Measurements from ENCODE around the gene SDS. TPM values are rescaled to one million over a fixed set of nuclear protein-coding genes. Genes with fewer than 3 reads are reported as not detected.
A peak's percentile ranks its signal among the peaks of the same experiment; 100 is the strongest.

The SDS gene
- total RNA-seq, 2 donors from 2014 or later = not detected

- Mint-ChIP-seq H3K4me1 (ENCODE audit: low read depth) (no peaks in the 10 kb centered on the region), H3K4me3 (no peak overlapping the region), H3K27ac (no peak overlapping the region), H3K9me3 (no peaks in the 10 kb centered on the region), H3K36me3 (ENCODE audit: insufficient read depth in 2 of 2) (no peaks in the 10 kb centered on the region), H3K27me3 (ENCODE audit: low read depth) (peaks cover 6% of the 10 kb centered on the region)
- no peak for ATAC-seq (replicated peaks in 1 of 2)
- no peak for DNase-seq
These were observed 35.0 kb upstream of the SDS start for GRCh38 chr12:113438523-113439300.

- no peaks in the 10 kb centered on the region for H3K9me3 Mint-ChIP-seq
- H3K4me3 Mint-ChIP-seq = no peak overlapping the region
- ATAC-seq (replicated peaks in 1 of 2) (no peak), DNase-seq (no peak)
- H3K4me1 Mint-ChIP-seq (ENCODE audit: low read depth) = no peaks in the 10 kb centered on the region
- H3K27me3 Mint-ChIP-seq (ENCODE audit: low read depth) = peaks cover 6% of the 10 kb centered on the region
- H3K27ac Mint-ChIP-seq = no peak overlapping the region
- no peaks in the 10 kb centered on the region for H3K36me3 Mint-ChIP-seq (ENCODE audit: insufficient read depth in 2 of 2)
These were observed 34.0 kb upstream of the SDS start for GRCh38 chr12:113437729-113438100.

- H3K4me3 Mint-ChIP-seq = no peak overlapping the region
- DNase-seq = no peak
- H3K4me1 Mint-ChIP-seq (ENCODE audit: low read depth) = no peaks in the 10 kb centered on the region
- H3K27me3 Mint-ChIP-seq (ENCODE audit: low read depth) = peaks cover 11% of the 10 kb centered on the region
- H3K36me3 Mint-ChIP-seq (ENCODE audit: insufficient read depth in 2 of 2) = no peaks in the 10 kb centered on the region
- H3K27ac Mint-ChIP-seq = no peak overlapping the region
- H3K9me3 Mint-ChIP-seq = no peaks in the 10 kb centered on the region
- ATAC-seq (replicated peaks in 1 of 2) = no peak
These were observed 33.5 kb upstream of the SDS start for GRCh38 chr12:113436993-113437728.

- Mint-ChIP-seq H3K9me3 (no peaks in the 10 kb centered on the region), H3K4me3 (no peak overlapping the region), H3K36me3 (ENCODE audit: insufficient read depth in 2 of 2) (no peaks in the 10 kb centered on the region), H3K27ac (no peak overlapping the region), H3K4me1 (ENCODE audit: low read depth) (no peaks in the 10 kb centered on the region), H3K27me3 (ENCODE audit: low read depth) (peaks cover 11% of the 10 kb centered on the region)
- DNase-seq = no peak
- no peak for ATAC-seq (replicated peaks in 1 of 2)
These were observed 32.9 kb upstream of the SDS start for GRCh38 chr12:113436586-113436985.

GRCh38 chr12:113435367-113435766, 31.7 kb upstream of the SDS start:
- DNase-seq (no peak), ATAC-seq (replicated peaks in 1 of 2) (no peak)
- Mint-ChIP-seq H3K36me3 (ENCODE audit: insufficient read depth in 2 of 2) (no peaks in the 10 kb centered on the region), H3K4me3 (no peak overlapping the region), H3K27me3 (ENCODE audit: low read depth) (peaks cover 19% of the 10 kb centered on the region), H3K27ac (no peak overlapping the region), H3K9me3 (no peaks in the 10 kb centered on the region), H3K4me1 (ENCODE audit: low read depth) (no peaks in the 10 kb centered on the region)

GRCh38 chr12:113432986-113433385, 29.3 kb upstream of the SDS start:
- no peaks in the 10 kb centered on the region for H3K36me3 Mint-ChIP-seq (ENCODE audit: insufficient read depth in 2 of 2)
- no peaks in the 10 kb centered on the region for H3K9me3 Mint-ChIP-seq
- no peak for ATAC-seq (replicated peaks in 1 of 2)
- peaks cover 26% of the 10 kb centered on the region for H3K27me3 Mint-ChIP-seq (ENCODE audit: low read depth)
- DNase-seq = no peak
- no peak overlapping the region for H3K27ac Mint-ChIP-seq
- no peaks in the 10 kb centered on the region for H3K4me1 Mint-ChIP-seq (ENCODE audit: low read depth)
- H3K4me3 Mint-ChIP-seq = no peak overlapping the region

GRCh38 chr12:113428482-113428881, 24.8 kb upstream of the SDS start:
- Mint-ChIP-seq H3K27me3 (ENCODE audit: low read depth) (peaks cover 26% of the 10 kb centered on the region), H3K27ac (no peak overlapping the region), H3K9me3 (no peaks in the 10 kb centered on the region), H3K4me1 (ENCODE audit: low read depth) (no peaks in the 10 kb centered on the region), H3K36me3 (ENCODE audit: insufficient read depth in 2 of 2) (no peaks in the 10 kb centered on the region), H3K4me3 (no peak overlapping the region)
- DNase-seq (no peak), ATAC-seq (replicated peaks in 1 of 2) (no peak)

GRCh38 chr12:113427882-113428281, 24.2 kb upstream of the SDS start:
- H3K27ac Mint-ChIP-seq = no peak overlapping the region
- H3K4me1 Mint-ChIP-seq (ENCODE audit: low read depth) = no peaks in the 10 kb centered on the region
- peaks cover 22% of the 10 kb centered on the region for H3K27me3 Mint-ChIP-seq (ENCODE audit: low read depth)
- no peak for ATAC-seq (replicated peaks in 1 of 2)
- no peak for DNase-seq
- no peaks in the 10 kb centered on the region for H3K9me3 Mint-ChIP-seq
- H3K4me3 Mint-ChIP-seq = no peak overlapping the region
- H3K36me3 Mint-ChIP-seq (ENCODE audit: insufficient read depth in 2 of 2) = no peaks in the 10 kb centered on the region

- Mint-ChIP-seq H3K4me3 (no peak overlapping the region), H3K27me3 (ENCODE audit: low read depth) (peaks cover 14% of the 10 kb centered on the region), H3K9me3 (no peaks in the 10 kb centered on the region), H3K27ac (no peak overlapping the region), H3K4me1 (ENCODE audit: low read depth) (peaks cover 13% of the 10 kb centered on the region), H3K36me3 (ENCODE audit: insufficient read depth in 2 of 2) (no peaks in the 10 kb centered on the region)
- DNase-seq (no peak), ATAC-seq (replicated peaks in 1 of 2) (no peak)
These were observed 22.3 kb upstream of the SDS start for GRCh38 chr12:113425960-113426453.

GRCh38 chr12:113424915-113425823, 21.5 kb upstream of the SDS start:
- H3K27ac Mint-ChIP-seq = no peak overlapping the region
- H3K4me1 Mint-ChIP-seq (ENCODE audit: low read depth) = peaks cover 13% of the 10 kb centered on the region
- ATAC-seq (replicated peaks in 1 of 2) (peak; percentile 42 to 61), DNase-seq (peak; percentile 46 to 69)
- H3K9me3 Mint-ChIP-seq = no peaks in the 10 kb centered on the region
- H3K36me3 Mint-ChIP-seq (ENCODE audit: insufficient read depth in 2 of 2) = no peaks in the 10 kb centered on the region
- H3K4me3 Mint-ChIP-seq = no peak overlapping the region
- peaks cover 10% of the 10 kb centered on the region for H3K27me3 Mint-ChIP-seq (ENCODE audit: low read depth)

GRCh38 chr12:113424456-113424855, 20.8 kb upstream of the SDS start:
- Mint-ChIP-seq H3K4me3 (no peak overlapping the region), H3K4me1 (ENCODE audit: low read depth) (peaks cover 13% of the 10 kb centered on the region), H3K27me3 (ENCODE audit: low read depth) (peaks cover 5% of the 10 kb centered on the region), H3K27ac (no peak overlapping the region), H3K9me3 (no peaks in the 10 kb centered on the region), H3K36me3 (ENCODE audit: insufficient read depth in 2 of 2) (no peaks in the 10 kb centered on the region)
- ATAC-seq (replicated peaks in 1 of 2) (no peak), DNase-seq (no peak)

- Mint-ChIP-seq H3K36me3 (ENCODE audit: insufficient read depth in 2 of 2) (no peaks in the 10 kb centered on the region), H3K4me3 (peak overlapping the region in 1 of 2 donors; percentile 77), H3K27me3 (ENCODE audit: low read depth) (peaks cover 6% of the 10 kb centered on the region), H3K4me1 (ENCODE audit: low read depth) (peaks cover 13% of the 10 kb centered on the region), H3K9me3 (no peaks in the 10 kb centered on the region), H3K27ac (no peak overlapping the region)
- no peak for DNase-seq
- ATAC-seq (replicated peaks in 1 of 2) = no peak
These were observed 19.4 kb upstream of the SDS start for GRCh38 chr12:113422886-113423669.

All from activated T-cell treated with anti-CD3 and anti-CD28 coated beads, Interleukin-2, amount 50 U/mL, for 72 hours (primary cell).